Spleen (tissue), 11 donors: ENCODE measurements around the gene POLR3GL. TPM values are rescaled to one million over a fixed set of nuclear protein-coding genes. Genes with fewer than 3 reads are reported as not detected.

Experiments
- DNase-seq: peaks from one replicate; pipeline ENCODE4 v3.0.0-alpha.2; 2020
- H3K27ac ChIP-seq, 8 donors: fragments of 200-600 bp; sonication (generic) in 7 of 8; 1 replicate in 4 of 8; 2 replicates in 4 of 8; pipeline versions ENCODE4 v1.5.0 to v1.8.0; 2016 to 2021; ENCODE audit warnings: inconsistent platforms in 4 of 8, mild to moderate bottlenecking in 4 of 8, moderate library complexity in 1 of 8
- H3K27me3 ChIP-seq, 7 donors: fragments of 200-600 bp; sonication (generic) in 6 of 7; replicated peaks in 1 of 7; 1 replicate in 4 of 7; 2 replicates in 3 of 7; pipeline versions ENCODE4 v1.5.0 to v1.8.0; 2016 to 2021; ENCODE audit warnings: inconsistent platforms in 3 of 7, mild to moderate bottlenecking in 1 of 7
- H3K36me3 ChIP-seq, 6 donors: fragments of 200-600 bp; sonication (generic) in 5 of 6; 1 replicate in 4 of 6; 2 replicates in 2 of 6; pipeline versions ENCODE4 v1.5.0 to v1.8.0; 2016 to 2021; ENCODE audit warnings: inconsistent platforms in 2 of 6
- H3K4me1 ChIP-seq, 6 donors: fragments of 200-600 bp; sonication (generic) in 5 of 6; 1 replicate in 3 of 6; 2 replicates in 3 of 6; pipeline versions ENCODE4 v1.5.0 to v1.8.0; 2016 to 2021; ENCODE audit warnings: inconsistent platforms in 3 of 6
- H3K4me3 ChIP-seq, 8 donors: fragments of 200-600 bp; sonication (generic) in 7 of 8; 1 replicate in 4 of 8; 2 replicates in 4 of 8; pipeline versions ENCODE4 v1.5.0 to v1.8.0; 2016 to 2021; ENCODE audit warnings: inconsistent platforms in 4 of 8, mild to moderate bottlenecking in 4 of 8, moderate library complexity in 2 of 8
- H3K9me3 ChIP-seq, 8 donors: fragments of 200-600 bp; sonication (generic) in 7 of 8; 1 replicate in 4 of 8; 2 replicates in 4 of 8; pipeline versions ENCODE4 v1.5.0 to v1.8.0; 2016 to 2021; ENCODE audit warnings: inconsistent platforms in 4 of 8
- CTCF ChIP-seq, 11 experiments: fragments of 200-600 bp in 7 of 11; fragments of 450-650 bp in 4 of 11; sonication (generic) in 4 of 11; IDR thresholded peaks in 8 of 11; conservative IDR thresholded peaks in 3 of 11; 1 replicate in 7 of 11; 2 replicates in 4 of 11; pipeline versions ENCODE4 v1.4.0 to v1.8.0; 2016 to 2021; ENCODE audit warnings: antibody characterized with exemption in 11 of 11, inconsistent platforms in 4 of 11, mild to moderate bottlenecking in 1 of 11
- POLR2A ChIP-seq, 3 donors: fragments of 450-650 bp; IDR thresholded peaks; one replicate each; pipeline ENCODE4 v1.5.1; 2017; ENCODE audit warnings: antibody characterized with exemption in 3 of 3, mild to moderate bottlenecking in 1 of 3
- POLR2AphosphoS5 ChIP-seq, 3 donors: sonication (generic); formaldehyde crosslinking; IDR thresholded peaks; one replicate each; pipeline ENCODE4 v1.5.1; 2017; ENCODE audit warnings: antibody characterized with exemption in 3 of 3
- WGBS, 5 donors: extraction: QIAGEN DNeasy Blood & Tissue Kit in 3 of 5; methylation state at CpG; one replicate each; pipeline versions ENCODE4 v1.1.5 to v1.1.7; 2013 to 2018; 5-methylcytosine and 5-hydroxymethylcytosine counted together
- intact Hi-C: fragments of 100-400 bp; cut with DNase I; formaldehyde crosslinking; loops from one replicate; pipeline ENCODE4 v1.15.0; 2023; ENCODE audit warnings: low total_unique reads
- polyA plus RNA-seq, 3 donors: library from polyadenylated mRNA; stranded (reverse); fragments of 200-250 nt; gene quantifications; one replicate each; pipeline ENCODE4 v1.2.1, GENCODE V29; 2013
- total RNA-seq, 7 donors: library from RNA; depleted of rRNA in 3 of 7; stranded (reverse); fragments of >200 nt in 3 of 7; fragmentation: NEBNext Ultra II Directional in 4 of 7; extraction: Animal tissue kit (Norgen Biotek cat#: 25700) in 4 of 7; gene quantifications; one replicate each; pipeline versions ENCODE4 v1.1.0 to v1.2.1, GENCODE V29; 2016 to 2021
- donor health status: healthy with polysubstance abuse.
- donor health status: DM: no; HTN: no; CAD: no; lungs with moderate emphysema.
- donor health status: DM: no; HTN: no; CAD: no.
- donor health status: Bipolar disorder and iron deficiency.
- donor health status: healthy.
- donor health status: DM: no; HTN: no; CAD: no.
- donor health status: DM: yes; HTN: yes; CAD: no.

POLR3GL gene
- total and polyA plus RNA-seq, 10 donors = 22.1 to 69.2 (median 32.9) TPM

GRCh38 chr1:145996433-145997015 is 32.0 kb downstream of the POLR3GL start, which contains the start of gene TXNIP:
Gene TXNIP, minus strand, starts transcription at chr1:145996579. Its CDS starts 313 bp downstream, at chr1:145996266.
- intact Hi-C loops = no loop called here
- TF ChIP-seq POLR2A (IDR thresholded peaks at IDR 0.05) (peak; percentile 97 to 99 (median 99)), POLR2AphosphoS5 (IDR thresholded peaks at IDR 0.05) (peak; percentile 99 to 100 (median 100)), CTCF (IDR thresholded peaks at IDR 0.05 in 8 of 11, conservative IDR thresholded peaks at IDR 0.05 in 3 of 11) (peak in 1 of 11 experiments; percentile 12)
- 0 to 1% (median 0%) methylated on average over 30 of the region's 30 CpGs for WGBS, 5 donors

DNA sequence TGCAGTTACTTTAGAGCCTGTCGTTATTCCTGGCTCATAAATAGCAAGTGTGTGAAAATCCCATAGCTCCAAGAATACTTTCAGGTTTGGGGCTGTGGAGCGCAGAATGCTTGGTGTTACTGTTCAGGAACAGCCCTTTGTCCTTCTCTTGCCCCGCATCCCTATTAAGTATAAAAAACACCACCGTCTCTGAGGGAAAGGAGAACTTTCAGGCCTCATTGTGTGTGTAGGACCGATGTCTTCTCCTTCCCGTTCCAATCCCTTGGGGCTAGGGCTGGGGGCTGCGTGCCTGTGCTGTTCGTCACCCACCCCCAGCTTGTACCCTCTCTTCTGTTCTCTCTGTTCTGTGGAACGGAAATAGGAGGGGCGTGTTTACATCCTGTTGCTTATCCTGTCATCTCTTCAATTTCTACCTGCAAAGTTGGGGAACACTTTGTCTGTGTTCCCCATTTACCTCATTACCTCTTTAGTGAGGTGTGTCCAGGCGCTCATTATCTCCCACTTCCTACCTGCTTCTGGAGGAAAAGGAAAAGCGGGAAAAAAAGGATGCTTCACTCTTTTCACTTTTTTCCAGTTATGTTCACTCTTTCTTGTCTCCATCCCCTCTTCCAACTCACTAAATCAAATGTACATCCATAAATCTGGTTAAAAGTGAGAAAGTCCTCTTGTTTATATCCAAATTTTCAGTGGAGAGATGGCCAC is 32.7 kb downstream of the POLR3GL start:
- DNase-seq = peak; percentile 93
- WGBS, 5 donors = 2 to 6% (median 4%) methylated on average over 12 of the region's 12 CpGs
- intact Hi-C loops = no loop called here
- H3K27me3 ChIP-seq = no peaks in the 10 kb centered on the region
- peaks cover 21 to 72% (median 49%) of the 10 kb centered on the region in 6 donors for H3K4me1 ChIP-seq
- TF ChIP-seq POLR2AphosphoS5 (IDR thresholded peaks at IDR 0.05) = peak in 2 of 3 donors; percentile 82 to 99
- TF ChIP-seq POLR2A (IDR thresholded peaks at IDR 0.05) = peak; percentile 1 to 63 (median 45)
- TF ChIP-seq CTCF (IDR thresholded peaks at IDR 0.05 in 8 of 11, conservative IDR thresholded peaks at IDR 0.05 in 3 of 11) = no peak
- peaks cover 21 to 37% (median 33%) of the 10 kb centered on the region in 6 donors for H3K36me3 ChIP-seq
- H3K4me3 ChIP-seq = peak overlapping the region; percentile 43 to 100 (median 92)
- peak overlapping the region; percentile 93 to 100 (median 99) for H3K27ac ChIP-seq
- no peaks in the 10 kb centered on the region for H3K9me3 ChIP-seq

More at GRCh38 chr1:145996433-145997015, 32.0 kb downstream of the POLR3GL start, which contains the start of gene TXNIP:
- H3K4me1 ChIP-seq = peaks cover 26 to 72% (median 55%) of the 10 kb centered on the region in 6 donors
- H3K4me3 ChIP-seq = peak within 1 kb of the TSS; percentile 86 to 100 (median 95)
- peaks cover 21 to 43% (median 35%) of the 10 kb centered on the region in 6 donors for H3K36me3 ChIP-seq
- H3K9me3 ChIP-seq = no peaks in the 10 kb centered on the region
- peak; percentile 100 for DNase-seq
- H3K27me3 ChIP-seq = no peaks in the 10 kb centered on the region
- H3K27ac ChIP-seq = peak within 1 kb of the TSS; percentile 93 to 100 (median 99)

DNA sequence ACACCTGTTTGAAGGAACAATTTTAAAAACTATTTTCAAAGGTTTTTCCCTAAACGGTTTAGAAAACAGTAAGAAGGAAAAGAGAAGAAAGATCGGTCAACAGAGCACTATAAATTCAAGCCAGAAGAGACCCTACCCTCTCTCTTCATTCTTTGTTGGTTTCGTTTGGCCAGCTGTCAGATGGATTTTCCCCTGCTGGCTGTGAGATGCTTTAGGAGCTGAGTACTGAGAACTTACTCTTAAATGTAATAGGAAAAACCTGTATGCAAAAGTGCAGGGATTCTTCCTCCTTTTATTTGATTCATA is 33.2 kb downstream of the POLR3GL start:
- Histone ChIP-seq H3K4me3 (peak overlapping the region; percentile 43 to 100 (median 92)), H3K36me3 (peaks cover 21 to 32% (median 28%) of the 10 kb centered on the region in 6 donors), H3K27ac (peak overlapping the region; percentile 93 to 100 (median 99)), H3K4me1 (peaks cover 17 to 71% (median 44%) of the 10 kb centered on the region in 6 donors), H3K9me3 (no peaks in the 10 kb centered on the region), H3K27me3 (no peaks in the 10 kb centered on the region)
- DNase-seq = no peak
- WGBS, 5 donors = 4 to 7% (median 5%) methylated on average over 3 of the region's 3 CpGs
- intact Hi-C loops = no loop called here
- TF ChIP-seq POLR2A (IDR thresholded peaks at IDR 0.05) (no peak), CTCF (IDR thresholded peaks at IDR 0.05 in 8 of 11, conservative IDR thresholded peaks at IDR 0.05 in 3 of 11) (no peak), POLR2AphosphoS5 (IDR thresholded peaks at IDR 0.05) (no peak)
